A549 (cell line): ENCODE data around the gene UBAP2L. TPM values are rescaled to one million over a fixed set of nuclear protein-coding genes. Genes with fewer than 3 reads are reported as not detected.
A peak's percentile ranks its signal among the peaks of the same experiment; 100 is the strongest.

Experiments used
- ATAC-seq, 2 experiments: fragments of 200-7000 bp in 1 of 2; fragments of >200 bp in 1 of 2; cut with Nextera tagmentation in 1 of 2; cut with Tn5 transposase in 1 of 2; 3 replicates each; pipeline versions ENCODE4 v1.8.0 to v1.9.1; 2018 to 2020; ENCODE audit warnings: mild to moderate bottlenecking in 1 of 2, moderate library complexity in 1 of 2
- CTCF ChIA-PET: fragments of 300-600 bp; sonication (Branson Sonifier 250); formaldehyde crosslinking; extraction: SDS; loops from one replicate; lab custom pipeline; 2021; ENCODE audit warnings: antibody characterized with exemption, inconsistent platforms; lab: Yijun Ruan, JAX
- POLR2A ChIA-PET: fragments of 350-600 bp; formaldehyde crosslinking; extraction: SDS; loops from one replicate; lab custom pipeline; 2021; ENCODE audit warnings: antibody characterized with exemption, inconsistent platforms; lab: Yijun Ruan, JAX
- DNase-seq, 2 experiments: peaks; one replicate each; pipeline versions ENCODE4 v3.0.0 to v3.0.0-alpha.2; 2011 to 2016; ENCODE audit warnings: low read depth in 1 of 2, low spot score in 1 of 2
- FAIRE-seq: peaks from 2 replicates; lab custom pipeline; 2011; peaks lifted over from hg19 to GRCh38; lab: Jason Lieb, UNC
- H3K27ac ChIP-seq, 2 experiments: fragments of >200 bp; sonication (Bioruptor Twin); formaldehyde crosslinking; 3 replicates each; pipeline ENCODE4 v1.5.1; 2016 to 2017
- H3K4me1 ChIP-seq: fragments of >200 bp; sonication (Bioruptor Twin); formaldehyde crosslinking; 3 replicates; pipeline ENCODE4 v1.6.1; 2016
- H3K4me2 ChIP-seq: fragments of >200 bp; sonication (Bioruptor Twin); formaldehyde crosslinking; 3 replicates; pipeline ENCODE4 v1.6.1; 2016
- H3K4me3 ChIP-seq: fragments of >200 bp; sonication (Bioruptor Twin); formaldehyde crosslinking; 3 replicates; pipeline ENCODE4 v1.5.1; 2016
- H3K9me3 ChIP-seq: fragments of >200 bp; sonication (Bioruptor Twin); formaldehyde crosslinking; 3 replicates; pipeline ENCODE4 v1.6.1; 2016
- BHLHE40 ChIP-seq: IDR thresholded peaks from 2 replicates; pipeline ENCODE4 v1.6.1; 2012; ENCODE audit warnings: low read depth, low read length, inconsistent platforms
- CBX8 ChIP-seq: fragments of 200-600 bp; sonication (generic); IDR thresholded peaks from 2 replicates; pipeline ENCODE4 v1.6.1; 2016
- CHD4 ChIP-seq: fragments of 200-600 bp; sonication (generic); IDR thresholded peaks from 2 replicates; pipeline ENCODE4 v1.6.1; 2016; ENCODE audit warnings: antibody characterized with exemption, mild to moderate bottlenecking, borderline replicate concordance
- EHMT2 ChIP-seq: fragments of 200-600 bp; sonication (generic); IDR thresholded peaks from 2 replicates; pipeline ENCODE4 v1.6.1; 2016; ENCODE audit warnings: antibody characterized with exemption, low read depth, mild to moderate bottlenecking, moderate library complexity
- ESRRA ChIP-seq: fragments of 150-350 bp; IDR thresholded peaks from 2 replicates; pipeline ENCODE4 v1.6.1; 2014; ENCODE audit warnings: mild to moderate bottlenecking, low read length, borderline replicate concordance
- FOSB ChIP-seq: fragments of 250-450 bp; sonication (Bioruptor Pico); IDR thresholded peaks from 2 replicates; pipeline ENCODE4 v1.5.0; 2020; ENCODE audit warnings: mild to moderate bottlenecking, moderate library complexity
- FOXS1 ChIP-seq: fragments of 250-450 bp; sonication (Bioruptor Pico); IDR thresholded peaks from 2 replicates; pipeline ENCODE4 v1.5.0; 2020; ENCODE audit warnings: mild to moderate bottlenecking, moderate library complexity
- GATA3 ChIP-seq: IDR thresholded peaks from 2 replicates; pipeline ENCODE4 v1.6.1; 2012; ENCODE audit warnings: borderline replicate concordance
- HDAC2 ChIP-seq: fragments of 200-600 bp; sonication (generic); IDR thresholded peaks from 2 replicates; pipeline ENCODE4 v1.6.1; 2016
- HEYL ChIP-seq: fragments of 250-450 bp; sonication (Bioruptor Pico); IDR thresholded peaks from 2 replicates; pipeline ENCODE4 v1.8.0; 2021; ENCODE audit warnings: mild to moderate bottlenecking, moderate library complexity
- JUN ChIP-seq, 2 experiments: fragments of >200 bp; sonication (Bioruptor Twin); formaldehyde crosslinking; IDR thresholded peaks; 2 replicates in 1 of 2; 3 replicates in 1 of 2; pipeline ENCODE4 v1.6.1; 2016 to 2017
- JUNB ChIP-seq: fragments of >200 bp; sonication (Bioruptor Twin); formaldehyde crosslinking; IDR thresholded peaks from 2 replicates; pipeline ENCODE4 v1.6.1; 2016
- MAZ ChIP-seq: fragments of 150-350 bp; IDR thresholded peaks from 2 replicates; pipeline ENCODE4 v1.6.1; 2014; ENCODE audit warnings: antibody characterized with exemption, low read depth, low read length, borderline replicate concordance
- POLR2AphosphoS2 ChIP-seq: conservative IDR thresholded peaks from 2 replicates; pipeline ENCODE4 v1.6.1; 2012; ENCODE audit warnings: low read length, improper control_type of control experiment, inconsistent platforms
- RAD21 ChIP-seq, 2 experiments: fragments of >200 bp in 1 of 2; sonication (Bioruptor Twin) in 1 of 2; formaldehyde crosslinking in 1 of 2; IDR thresholded peaks in 1 of 2; conservative IDR thresholded peaks in 1 of 2; 2 replicates in 1 of 2; 3 replicates in 1 of 2; pipeline ENCODE4 v1.6.1; 2012 to 2018; ENCODE audit warnings: inconsistent platforms in 1 of 2
- RARB ChIP-seq: fragments of 250-450 bp; sonication (Bioruptor Pico); IDR thresholded peaks from 2 replicates; pipeline ENCODE4 v1.8.0; 2021; ENCODE audit warnings: mild to moderate bottlenecking, moderate library complexity
- RNF2 ChIP-seq: fragments of 200-600 bp; sonication (generic); IDR thresholded peaks from 2 replicates; pipeline ENCODE4 v1.6.1; 2016; ENCODE audit warnings: low read depth, mild to moderate bottlenecking, antibody characterized with exemption, moderate library complexity, borderline replicate concordance
- TP53 ChIP-seq: fragments of 250-450 bp; sonication (Bioruptor Pico); IDR thresholded peaks from 2 replicates; pipeline ENCODE4 v1.5.0; 2021; ENCODE audit warnings: mild to moderate bottlenecking, moderate library complexity
- ZFP36 ChIP-seq: fragments of 450-650 bp; IDR thresholded peaks from 2 replicates; pipeline ENCODE4 v1.6.1; 2014; ENCODE audit warnings: borderline replicate concordance; ENCODE audit not compliant: partially characterized antibody
- ZSCAN20 ChIP-seq: fragments of 250-450 bp; sonication (Bioruptor Pico); IDR thresholded peaks from 2 replicates; pipeline ENCODE4 v1.8.0; 2022; ENCODE audit warnings: mild to moderate bottlenecking, moderate library complexity
- WGBS: methylation state at CpG from one replicate; pipeline ENCODE4 v1.1.6; 2017; ENCODE audit errors: missing lambda C conversion rate; 5-methylcytosine and 5-hydroxymethylcytosine counted together
- polyA plus RNA-seq, 4 experiments: library from polyadenylated mRNA; depleted of rRNA in 3 of 4; stranded (reverse); fragments of >200 nt; fragmentation: RNase III in 1 of 4; extraction: RNeasy Plus Mini Kit Qiagen cat#74134 plus additional on column Dnase treatment in 1 of 4; gene quantifications; 2 replicates in 3 of 4; 3 replicates in 1 of 4; pipeline ENCODE4 v1.2.3, GENCODE V29; 2011 to 2017
- TF ChIP-seq, protein P1 (sequence below): fragments of >200 bp; sonication (Bioruptor Twin); formaldehyde crosslinking; IDR thresholded peaks from 2 replicates; pipeline ENCODE4 v1.6.1; 2016

UBAP2L gene
- polyA plus RNA-seq, 2 of the 4 experiments (the other 2 are of a cell fraction), result 169 TPM

DNA sequence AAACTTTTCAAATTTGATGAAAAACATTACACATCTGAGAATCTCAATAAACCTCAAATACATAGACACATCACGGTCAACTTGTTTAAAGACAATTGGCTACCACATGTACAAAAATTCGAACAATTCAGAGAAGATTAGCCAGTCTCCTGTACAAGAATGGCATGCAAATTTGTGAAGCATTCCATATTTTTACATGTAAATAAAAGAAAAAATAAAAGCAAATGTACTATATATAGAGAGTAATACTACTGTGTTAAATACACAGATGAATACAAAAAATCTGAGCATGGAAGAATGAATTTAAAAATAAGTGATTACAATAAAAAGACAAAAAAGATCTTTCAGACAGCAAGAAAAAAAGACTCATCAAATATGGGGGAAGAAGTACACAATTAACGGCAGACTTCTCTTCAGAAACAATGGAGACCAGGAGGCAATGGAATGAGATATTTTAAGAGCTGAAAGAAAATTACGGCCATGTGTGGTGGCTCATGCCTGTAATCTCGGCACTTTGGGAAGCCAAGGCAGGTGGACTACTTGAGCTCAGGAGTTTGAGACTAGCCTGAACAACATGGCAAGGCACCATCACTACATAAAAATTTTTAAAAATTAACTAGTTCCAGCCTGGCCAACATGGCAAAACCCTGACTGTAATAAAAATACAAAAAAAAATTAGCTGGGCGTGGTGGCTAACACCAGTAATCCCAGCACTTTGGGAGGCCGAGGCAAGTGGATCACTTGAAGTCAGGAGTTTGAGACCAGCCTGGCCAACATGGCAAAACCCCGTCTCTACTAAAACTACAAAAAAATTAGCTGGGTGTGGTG lies 74.9 kb downstream of the UBAP2L start:
- ATAC-seq (no peak), FAIRE-seq (no peak)
- POLR2A ChIA-PET, result no interaction called here

DNA sequence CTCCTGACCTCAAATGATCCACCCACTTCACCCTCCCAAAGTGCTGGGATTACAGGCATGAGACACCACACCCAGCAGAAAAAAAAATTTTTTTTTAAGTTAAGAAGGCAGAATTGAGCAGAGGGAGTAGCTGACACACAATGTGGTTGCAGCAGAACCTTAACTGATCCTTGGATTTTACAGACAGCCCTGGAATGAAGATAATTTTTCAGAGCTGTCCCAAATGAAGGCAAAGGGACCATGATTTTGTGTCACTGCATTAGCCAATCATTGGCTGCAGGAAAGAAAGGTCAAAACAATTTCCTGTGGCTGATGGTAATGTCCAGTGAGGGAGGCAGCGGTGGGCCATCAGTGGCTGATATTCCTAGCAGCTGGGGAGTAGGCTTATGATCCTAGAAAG lies 80.8 kb downstream of the UBAP2L start:
- no peak for ATAC-seq
- FAIRE-seq, result no peak
- CTCF ChIA-PET, result interaction anchor here (1.1 kb wide), 2 partner anchors 24 to 33 kb away, joined by 3 read pairs; partner anchors contain the start of gene ATP8B2
- H3K4me3 ChIP-seq, result no peak overlapping the region
- H3K27ac ChIP-seq, result no peak overlapping the region
- 96% methylated on average over 1 of the region's 1 CpG for WGBS
- DNase-seq, result no peak
- TF ChIP-seq RAD21 (conservative IDR thresholded peaks at IDR 0.05 in 1 of 2, IDR thresholded peaks at IDR 0.05 in 1 of 2) (no peak), TP53 (CRISPR knock-in tag) (no peak), FOSB (CRISPR knock-in tag) (no peak), FOXS1 (CRISPR knock-in tag) (no peak), BHLHE40 (no peak), GATA3 (no peak), POLR2AphosphoS2 (no peak), EHMT2 (no peak), ZFP36 (no peak), CBX8 (no peak), HDAC2 (no peak), HEYL (CRISPR knock-in tag) (no peak), ZSCAN20 (no peak)
- TF ChIP-seq, protein P1, sequence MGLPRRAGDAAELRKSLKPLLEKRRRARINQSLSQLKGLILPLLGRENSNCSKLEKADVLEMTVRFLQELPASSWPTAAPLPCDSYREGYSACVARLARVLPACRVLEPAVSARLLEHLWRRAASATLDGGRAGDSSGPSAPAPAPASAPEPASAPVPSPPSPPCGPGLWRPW, result no peak
- H3K4me2 ChIP-seq, result no peak overlapping the region
- no peaks in the 10 kb centered on the region for H3K4me1 ChIP-seq
- POLR2A ChIA-PET, result no interaction called here
- H3K9me3 ChIP-seq, result 0 out of 3 replicates have a peak, but pooled peaks cover 4% of the 10 kb centered on the region

More for the DNA sequence above, 74.9 kb downstream of the UBAP2L start:
- CTCF ChIA-PET, result interaction anchor here (0.6 to 1.5 kb wide), 3 partner anchors 31 to 168 kb away, joined by 3 to 5 read pairs (median 5); no protein-coding TSS in a partner anchor
- Histone ChIP-seq H3K4me1 (no peaks in the 10 kb centered on the region), H3K27ac (no peak overlapping the region), H3K4me3 (no peak overlapping the region), H3K4me2 (no peak overlapping the region), H3K9me3 (peaks cover 30% of the 10 kb centered on the region)
- WGBS, result 26% methylated on average over 8 of the region's 8 CpGs
- DNase-seq, result no peak
- TF ChIP-seq JUNB (no peak), RNF2 (no peak), HDAC2 (peak; percentile 64; the same call in 1 of the 2 replicates)

DNA sequence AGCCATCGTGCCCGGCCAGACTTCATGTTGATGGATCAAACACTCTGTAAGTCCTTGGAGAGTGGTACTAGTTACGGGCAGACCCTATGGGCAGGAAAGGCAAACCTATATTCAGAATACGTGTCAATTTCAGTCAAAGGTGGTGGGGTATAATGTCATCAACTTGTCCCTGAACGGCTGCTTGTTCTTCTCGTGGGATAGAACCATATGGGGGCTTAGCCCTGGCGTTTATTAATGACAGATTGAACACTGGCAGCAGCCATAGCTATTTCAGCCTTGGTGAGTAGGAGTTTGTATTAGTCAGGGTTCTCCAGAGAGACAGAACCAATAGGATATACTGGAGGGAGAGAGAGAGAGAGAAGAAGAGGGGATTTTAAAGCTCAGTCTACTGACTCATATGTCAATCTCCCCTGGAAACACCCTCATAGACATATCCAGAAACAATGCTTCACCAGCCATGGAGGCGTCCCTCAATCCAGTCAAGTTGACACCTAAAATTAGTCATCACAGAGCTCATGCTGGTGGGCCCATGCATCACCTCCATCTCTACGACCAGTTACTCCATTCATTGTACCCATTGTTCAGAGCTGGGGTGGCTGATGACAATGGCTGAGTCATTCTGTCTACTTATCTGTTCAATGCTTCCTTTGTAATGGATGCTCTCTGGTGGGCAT lies 84.0 kb downstream of the UBAP2L start:
- 30% methylated on average over 9 of the region's 9 CpGs for WGBS
- POLR2A ChIA-PET, result interaction anchor here (0.8 kb wide), 1 partner anchor 314 kb away, joined by 3 read pairs; the partner anchor contains the start of gene RPS27
- Histone ChIP-seq H3K4me2 (no peak overlapping the region), H3K9me3 (no peaks in the 10 kb centered on the region), H3K4me3 (no peak overlapping the region), H3K4me1 (no peaks in the 10 kb centered on the region), H3K27ac (no peak overlapping the region)
- CTCF ChIA-PET, result interaction anchor here (0.6 to 2.9 kb wide), 6 partner anchors 13 to 30 kb away, joined by 3 to 12 read pairs (median 4); no protein-coding TSS in a partner anchor
- ATAC-seq, result peak in 1 of 2 experiments; percentile 49; a peak in 3 of 6 replicates
- FAIRE-seq, result no peak
- TF ChIP-seq MAZ, result no peak
- TF ChIP-seq ESRRA, result no peak
- TF ChIP-seq RARB, result no peak
- TF ChIP-seq JUN (IDR thresholded peaks at IDR 0.05), result no peak
- TF ChIP-seq, protein P1, result no peak
- TF ChIP-seq CHD4, result no peak
- DNase-seq, result no peak
